Endothelial cell (in vitro differentiated cells): Measurements from ENCODE around the gene LIPN. TPM values are rescaled to one million over a fixed set of nuclear protein-coding genes. Genes with fewer than 3 reads are reported as not detected.

Experiments
- DNase-seq: peaks from one replicate; pipeline ENCODE4 v3.0.0; 2021; ENCODE audit warnings: low spot score
- H3K27ac Mint-ChIP-seq: one replicate; pipeline ENCODE4 v1.8.0; 2021; ENCODE audit warnings: mixed read lengths, inconsistent platforms; ENCODE audit not compliant: unreplicated experiment
- H3K27me3 Mint-ChIP-seq: one replicate; pipeline ENCODE4 v1.8.0; 2021; ENCODE audit warnings: mild to moderate bottlenecking, moderate library complexity, mixed read lengths, inconsistent platforms; ENCODE audit not compliant: unreplicated experiment
- H3K36me3 Mint-ChIP-seq: one replicate; pipeline ENCODE4 v1.8.0; 2021; ENCODE audit warnings: mild to moderate bottlenecking, low read depth, mixed read lengths, inconsistent platforms; ENCODE audit not compliant: unreplicated experiment
- H3K4me1 Mint-ChIP-seq: one replicate; pipeline ENCODE4 v1.8.0; 2021; ENCODE audit warnings: mild to moderate bottlenecking, mixed read lengths, inconsistent platforms; ENCODE audit not compliant: unreplicated experiment
- H3K4me3 Mint-ChIP-seq: one replicate; pipeline ENCODE4 v1.8.0; 2021; ENCODE audit warnings: mild to moderate bottlenecking, mixed read lengths, inconsistent platforms; ENCODE audit not compliant: unreplicated experiment
- H3K9me3 Mint-ChIP-seq: one replicate; pipeline ENCODE4 v1.8.0; 2021; ENCODE audit warnings: mixed read lengths, inconsistent platforms; ENCODE audit not compliant: unreplicated experiment
- total RNA-seq: library from RNA; stranded (reverse); fragmentation: NEBNext Ultra II Directional; extraction: Animal tissue kit (Norgen Biotek cat#: 25700); gene quantifications from one replicate; pipeline ENCODE4 v1.2.1, GENCODE V29; 2021; ENCODE audit not compliant: unreplicated experiment
- TF ChIP-seq, protein P1 (sequence below): fragments of 200-600 bp; sonication (generic); IDR thresholded peaks from one replicate; pipeline ENCODE4 v1.5.0; 2021; ENCODE audit warnings: antibody characterized with exemption; ENCODE audit not compliant: unreplicated experiment

Gene LIPN
- total RNA-seq, 1 donor from 2014 or later = not detected

DNA sequence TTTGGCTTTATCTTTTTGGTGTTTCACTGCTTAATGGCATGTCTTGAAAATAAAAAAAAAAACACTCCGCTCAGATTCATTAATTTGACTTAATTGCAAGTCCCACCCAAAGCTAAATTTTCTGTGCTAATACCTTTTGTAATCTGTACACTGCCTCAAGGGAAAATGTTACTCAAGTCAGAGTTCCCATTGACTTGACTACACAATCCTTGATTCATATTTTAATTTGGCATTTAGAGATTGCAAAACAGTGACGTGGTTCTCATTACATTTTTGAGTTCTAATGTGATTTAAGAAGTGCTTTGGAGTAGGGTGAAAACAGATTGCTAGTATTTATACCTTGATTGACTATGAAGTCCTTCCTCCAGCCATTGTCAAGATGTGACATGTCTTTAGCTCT is 21.4 kb downstream of the LIPN start:
- Mint-ChIP-seq H3K27ac (no peak overlapping the region), H3K9me3 (no peaks in the 10 kb centered on the region)
- TF ChIP-seq, protein P1, sequence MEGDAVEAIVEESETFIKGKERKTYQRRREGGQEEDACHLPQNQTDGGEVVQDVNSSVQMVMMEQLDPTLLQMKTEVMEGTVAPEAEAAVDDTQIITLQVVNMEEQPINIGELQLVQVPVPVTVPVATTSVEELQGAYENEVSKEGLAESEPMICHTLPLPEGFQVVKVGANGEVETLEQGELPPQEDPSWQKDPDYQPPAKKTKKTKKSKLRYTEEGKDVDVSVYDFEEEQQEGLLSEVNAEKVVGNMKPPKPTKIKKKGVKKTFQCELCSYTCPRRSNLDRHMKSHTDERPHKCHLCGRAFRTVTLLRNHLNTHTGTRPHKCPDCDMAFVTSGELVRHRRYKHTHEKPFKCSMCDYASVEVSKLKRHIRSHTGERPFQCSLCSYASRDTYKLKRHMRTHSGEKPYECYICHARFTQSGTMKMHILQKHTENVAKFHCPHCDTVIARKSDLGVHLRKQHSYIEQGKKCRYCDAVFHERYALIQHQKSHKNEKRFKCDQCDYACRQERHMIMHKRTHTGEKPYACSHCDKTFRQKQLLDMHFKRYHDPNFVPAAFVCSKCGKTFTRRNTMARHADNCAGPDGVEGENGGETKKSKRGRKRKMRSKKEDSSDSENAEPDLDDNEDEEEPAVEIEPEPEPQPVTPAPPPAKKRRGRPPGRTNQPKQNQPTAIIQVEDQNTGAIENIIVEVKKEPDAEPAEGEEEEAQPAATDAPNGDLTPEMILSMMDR = no peak

GRCh38 chr10:88782222-88782621 is 22.4 kb downstream of the LIPN start:
- Mint-ChIP-seq H3K36me3 (no peaks in the 10 kb centered on the region), H3K9me3 (no peaks in the 10 kb centered on the region), H3K4me1 (no peaks in the 10 kb centered on the region), H3K27me3 (no peaks in the 10 kb centered on the region), H3K4me3 (no peak overlapping the region), H3K27ac (no peak overlapping the region)
- no peak for DNase-seq
- TF ChIP-seq, protein P1 = no peak

More for the DNA sequence above, 21.4 kb downstream of the LIPN start:
- no peak for DNase-seq
- Mint-ChIP-seq H3K27me3 (no peaks in the 10 kb centered on the region), H3K4me3 (no peak overlapping the region), H3K36me3 (no peaks in the 10 kb centered on the region), H3K4me1 (no peaks in the 10 kb centered on the region)

DNA sequence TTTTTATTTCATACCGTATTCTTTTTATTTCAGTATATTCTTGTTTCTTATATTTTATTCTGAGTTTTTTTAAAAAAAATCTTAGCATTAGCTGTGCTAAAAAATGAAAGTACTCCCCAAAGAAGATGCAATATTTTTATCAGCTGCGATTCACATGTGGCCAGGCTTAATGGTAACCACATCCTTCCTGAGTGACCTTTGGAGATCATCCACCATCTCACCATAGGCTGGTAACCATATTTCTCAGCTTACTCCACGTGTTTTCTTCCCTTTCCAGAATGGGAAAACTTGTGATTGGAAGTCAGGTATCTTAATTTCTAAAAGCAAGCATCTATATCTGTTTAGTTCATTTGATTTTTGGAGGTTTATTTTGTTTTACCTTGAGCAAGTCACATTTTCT is 23.9 kb downstream of the LIPN start:
- TF ChIP-seq, protein P1 = no peak
- Mint-ChIP-seq H3K27ac (no peak overlapping the region), H3K9me3 (no peaks in the 10 kb centered on the region), H3K36me3 (no peaks in the 10 kb centered on the region), H3K27me3 (no peaks in the 10 kb centered on the region), H3K4me3 (no peak overlapping the region), H3K4me1 (no peaks in the 10 kb centered on the region)
- no peak for DNase-seq

DNA sequence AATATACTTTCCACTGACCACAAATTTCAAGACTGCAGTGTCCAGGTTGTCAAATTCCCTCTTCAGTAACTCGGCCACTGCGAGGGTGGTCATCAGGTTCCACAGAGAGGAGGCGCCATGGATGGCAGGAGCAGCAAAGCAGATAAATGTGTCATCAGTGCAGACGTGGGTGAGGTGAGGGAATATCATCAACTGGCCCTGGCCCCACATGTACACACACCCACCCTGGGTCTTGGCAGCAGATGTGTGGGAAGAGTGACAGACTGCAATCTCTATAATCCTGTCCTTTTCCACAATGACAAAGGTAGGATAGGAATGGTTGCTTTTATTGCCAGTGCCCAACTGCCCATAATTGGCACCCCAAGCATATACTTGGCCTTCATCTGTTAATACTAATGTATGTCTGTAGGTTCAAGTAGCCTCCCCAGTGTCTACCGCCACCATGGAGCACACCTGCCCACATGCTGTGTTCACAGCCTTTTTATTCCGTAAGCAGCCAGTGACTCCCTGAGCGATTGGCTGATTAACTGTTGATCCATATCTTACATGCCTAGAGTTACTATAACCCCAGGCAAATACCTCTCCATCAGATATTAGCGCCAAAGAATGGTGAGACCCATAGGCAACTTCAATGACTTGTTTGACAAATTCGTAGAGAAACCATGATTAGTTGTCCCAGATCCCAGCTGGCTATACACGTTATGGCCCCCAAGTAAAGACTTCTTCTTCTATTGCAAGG is 26.4 kb downstream of the LIPN start:
- H3K36me3 Mint-ChIP-seq = no peaks in the 10 kb centered on the region
- H3K27me3 Mint-ChIP-seq = no peaks in the 10 kb centered on the region
- TF ChIP-seq, protein P1 = no peak
- H3K4me1 Mint-ChIP-seq = no peaks in the 10 kb centered on the region
- no peak overlapping the region for H3K4me3 Mint-ChIP-seq
- H3K27ac Mint-ChIP-seq = no peak overlapping the region
- no peak for DNase-seq
- no peaks in the 10 kb centered on the region for H3K9me3 Mint-ChIP-seq

DNA sequence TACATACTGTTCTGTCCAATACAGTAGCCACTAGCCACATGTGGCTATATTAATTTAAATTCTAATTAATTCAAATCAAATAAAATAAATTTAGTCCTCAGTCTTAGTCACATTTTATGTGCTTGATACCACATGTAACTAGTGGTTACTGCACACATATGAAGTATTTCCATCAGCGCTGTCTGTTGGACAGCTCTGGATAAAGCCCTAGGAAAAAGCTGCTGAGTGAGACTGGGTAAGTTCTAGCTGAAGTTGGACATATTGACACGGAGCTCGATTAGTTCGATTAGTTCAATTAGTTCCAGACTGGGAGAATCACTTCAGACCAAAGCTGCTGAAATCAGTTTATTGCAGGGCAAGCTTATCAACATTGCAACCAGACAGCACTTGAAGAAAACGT is 27.6 kb downstream of the LIPN start:
- TF ChIP-seq, protein P1 = no peak
- Mint-ChIP-seq H3K27me3 (no peaks in the 10 kb centered on the region), H3K4me1 (no peaks in the 10 kb centered on the region), H3K4me3 (no peak overlapping the region), H3K9me3 (no peaks in the 10 kb centered on the region), H3K27ac (no peak overlapping the region), H3K36me3 (no peaks in the 10 kb centered on the region)
- DNase-seq = no peak
